Embryonic facial prominence (tissue), 1 donor: Measurements from ENCODE around the gene AGPAT3.
A peak's percentile ranks its signal among the peaks of the same experiment; 100 is the strongest.
"Not testable (repeated sequence)": the region's sequence is repeated elsewhere in the genome, so short reads cannot be mapped to it uniquely, and the experiment has no call there.

Source experiments
- DNase-seq: peaks from one replicate; pipeline ENCODE4 v3.0.0-alpha.2; 2016; ENCODE audit errors: extremely low spot score

Gene AGPAT3, protein sequence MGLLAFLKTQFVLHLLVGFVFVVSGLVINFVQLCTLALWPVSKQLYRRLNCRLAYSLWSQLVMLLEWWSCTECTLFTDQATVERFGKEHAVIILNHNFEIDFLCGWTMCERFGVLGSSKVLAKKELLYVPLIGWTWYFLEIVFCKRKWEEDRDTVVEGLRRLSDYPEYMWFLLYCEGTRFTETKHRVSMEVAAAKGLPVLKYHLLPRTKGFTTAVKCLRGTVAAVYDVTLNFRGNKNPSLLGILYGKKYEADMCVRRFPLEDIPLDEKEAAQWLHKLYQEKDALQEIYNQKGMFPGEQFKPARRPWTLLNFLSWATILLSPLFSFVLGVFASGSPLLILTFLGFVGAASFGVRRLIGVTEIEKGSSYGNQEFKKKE

DNA sequence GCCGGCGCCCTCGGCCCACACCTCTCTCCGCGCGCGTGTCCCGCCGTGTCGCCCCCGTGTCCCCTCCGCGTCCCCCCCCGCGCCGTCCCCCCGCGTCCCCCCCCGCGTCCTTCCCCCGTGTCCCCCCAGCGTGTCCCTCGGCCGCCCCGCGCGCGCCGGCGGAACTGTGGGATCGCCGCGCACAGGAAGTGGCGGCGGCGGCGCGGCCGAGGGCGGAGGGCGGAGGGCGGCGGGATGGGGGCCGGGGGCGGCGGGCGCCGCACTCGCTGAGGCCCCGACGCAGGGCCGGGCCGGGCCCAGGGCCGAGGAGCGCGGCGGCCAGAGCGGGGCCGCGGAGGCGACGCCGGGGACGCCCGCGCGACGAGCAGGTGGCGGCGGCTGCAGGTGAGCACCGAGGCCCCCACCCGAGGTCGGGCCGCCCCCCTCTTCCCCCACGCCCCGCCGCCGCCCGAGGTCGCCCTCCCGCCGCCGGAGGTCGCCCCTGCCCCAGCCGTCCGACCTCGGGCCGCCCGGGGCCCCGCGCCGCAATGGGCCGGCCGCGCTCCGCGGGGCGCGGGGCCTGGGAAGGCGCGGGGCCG lies at the start of gene AGPAT3:
Gene AGPAT3 (plus strand): TSS at position 262 of the 578 bp plus-strand sequence. CDS start 94,459 bp downstream, outside the sequence.
- DNase-seq = no peak

DNA sequence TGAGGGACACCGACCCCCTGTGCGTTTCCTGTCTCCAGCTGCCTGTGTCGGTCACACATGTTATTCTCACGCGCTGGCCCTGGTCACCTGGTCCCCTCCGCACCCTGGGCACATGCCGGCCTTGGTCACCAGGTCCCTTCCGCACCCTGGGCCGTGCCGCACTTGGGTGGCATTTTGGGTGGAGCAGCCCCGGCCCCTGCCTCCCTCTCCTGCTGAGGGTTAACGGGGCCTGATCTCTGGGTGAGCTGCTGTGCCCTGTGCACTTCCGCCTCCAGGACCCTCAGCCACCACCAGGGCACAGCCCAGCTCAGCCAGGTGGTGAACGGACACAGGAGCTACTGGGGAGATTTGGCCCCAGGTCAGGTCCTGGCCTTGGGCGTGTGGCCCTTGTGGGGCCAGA lies 49.0 kb upstream of the AGPAT3 start:
- DNase-seq = no peak

DNA sequence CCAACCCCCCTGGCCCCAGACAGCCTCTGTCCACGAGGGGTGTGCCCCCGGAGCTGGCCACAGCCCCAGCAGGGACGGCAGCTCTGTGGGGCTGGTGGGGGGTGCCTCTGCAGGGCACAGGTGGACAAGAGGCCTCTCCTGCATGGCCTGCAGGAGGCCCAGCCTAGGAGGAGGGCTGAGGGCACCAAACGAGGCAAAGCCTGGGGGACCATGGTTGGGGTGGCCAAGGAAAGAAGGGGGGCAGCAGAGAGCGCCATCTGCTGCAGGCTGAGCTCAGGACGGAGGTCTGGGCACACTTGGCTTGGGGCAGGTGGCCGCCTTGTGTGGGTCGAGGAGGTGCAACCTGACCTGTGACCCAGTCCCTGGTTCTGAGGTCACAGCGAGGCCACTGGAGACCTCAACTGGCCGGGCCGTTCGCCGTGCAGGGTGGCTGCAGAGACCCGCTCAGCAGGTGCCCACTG lies 48.4 kb upstream of the AGPAT3 start:
- no peak for DNase-seq

DNA sequence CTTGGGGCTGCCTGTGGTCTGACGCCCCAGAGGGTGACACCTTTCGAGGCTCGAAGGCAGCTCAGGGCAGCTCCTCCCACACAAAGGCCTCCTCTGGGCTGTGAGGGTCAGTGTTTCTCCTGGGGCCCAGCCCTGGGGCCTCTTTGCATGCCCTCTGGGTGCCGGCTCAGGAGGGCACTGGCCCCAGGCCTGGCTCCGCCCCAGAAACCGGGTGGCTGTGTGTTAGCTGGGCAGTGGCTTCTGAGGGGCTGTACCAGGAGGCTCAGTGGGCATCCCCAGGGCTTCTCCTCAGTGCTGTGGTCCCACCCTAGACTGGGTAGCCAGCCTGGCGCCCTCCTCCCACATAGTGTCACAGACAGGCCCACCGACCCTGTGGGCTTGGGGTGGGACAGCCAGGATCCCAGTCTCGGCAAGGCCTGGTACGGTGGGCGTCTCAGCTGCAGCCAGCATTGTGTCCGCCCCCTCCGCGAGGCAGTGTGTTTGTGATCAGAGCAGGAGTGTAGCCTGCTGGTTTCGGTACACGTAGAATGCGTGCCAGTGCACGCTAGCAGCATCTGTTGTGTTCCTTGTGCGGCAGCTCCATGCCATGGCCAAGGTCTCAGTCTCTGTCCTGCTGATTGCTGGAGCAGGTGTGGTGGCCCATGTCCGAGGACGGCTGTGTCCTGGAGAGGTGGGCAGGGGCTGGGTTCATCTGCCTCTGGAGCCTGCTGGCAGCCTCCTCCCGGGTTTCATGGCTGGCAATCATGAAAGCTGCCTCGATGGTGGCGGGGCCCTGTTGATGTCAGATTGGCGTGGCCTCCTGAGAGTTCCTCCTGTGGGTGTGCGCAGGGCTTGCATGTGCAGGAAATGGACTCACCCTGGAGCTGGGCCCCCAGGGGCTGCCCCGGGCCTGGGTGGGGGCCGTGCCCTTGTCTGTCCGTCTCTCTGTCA lies 47.6 kb upstream of the AGPAT3 start:
- no peak for DNase-seq

DNA sequence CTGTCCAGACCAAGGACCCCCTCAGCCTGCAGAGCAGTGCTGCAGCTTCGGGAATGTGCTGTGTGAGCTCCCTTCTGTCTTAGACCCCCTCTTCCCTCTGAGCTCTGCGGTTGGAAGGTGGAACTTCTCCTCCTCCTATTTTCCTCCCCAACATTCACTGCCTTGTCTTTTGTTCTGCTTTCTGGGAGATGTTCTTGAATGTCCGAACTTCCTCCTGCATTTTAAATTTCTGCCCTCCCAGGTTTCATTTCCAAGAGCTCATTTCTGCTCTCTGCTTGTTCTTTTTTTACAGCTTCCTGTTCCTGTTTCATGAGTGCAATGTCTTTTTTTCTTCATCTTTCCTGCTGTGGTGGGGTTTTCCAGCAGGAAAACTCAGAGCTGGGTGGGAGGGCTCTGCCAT lies 46.3 kb upstream of the AGPAT3 start:
- DNase-seq = no peak

DNA sequence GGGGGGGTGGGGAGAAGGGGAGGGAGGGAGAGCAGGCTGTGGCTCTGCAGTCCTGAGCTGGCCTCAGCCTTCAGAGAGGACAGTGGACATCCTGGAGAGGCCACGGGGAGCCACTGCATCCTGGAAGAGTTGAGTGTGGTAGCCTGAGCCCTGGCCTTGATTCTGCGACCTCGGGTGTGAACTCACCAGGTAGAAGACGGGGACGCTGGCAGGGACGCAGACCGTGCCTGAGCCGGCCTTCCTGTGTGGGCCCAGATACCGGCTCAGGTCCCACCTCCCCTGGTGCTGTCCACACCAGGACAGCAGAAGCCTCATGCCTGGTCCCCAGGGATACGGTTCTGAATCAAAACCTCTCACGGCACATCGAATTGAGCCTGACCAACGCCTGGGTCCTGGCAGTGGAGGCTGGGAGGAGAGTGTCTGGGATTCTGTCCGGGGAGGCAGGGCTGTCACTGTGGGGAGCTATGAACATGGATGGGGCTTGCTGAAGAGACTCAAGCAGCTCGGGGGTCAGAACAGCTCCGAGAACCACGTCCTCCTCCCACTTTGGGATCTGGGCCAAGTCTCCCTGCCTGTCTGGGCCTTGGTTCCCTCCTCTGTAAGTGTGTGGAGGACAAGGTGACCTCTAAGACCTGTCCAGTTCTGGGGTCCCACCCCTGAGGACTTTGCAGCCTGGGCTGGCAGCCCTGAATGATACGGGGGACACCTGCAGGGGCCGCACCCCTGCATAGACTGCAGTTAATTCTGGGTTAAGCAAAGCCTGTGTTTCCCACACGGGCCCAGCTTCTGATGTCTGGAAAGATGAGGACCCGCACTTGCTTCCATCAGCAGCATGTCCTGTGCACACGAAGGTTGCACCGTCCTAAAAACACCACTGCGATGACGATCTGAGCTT lies 45.3 kb upstream of the AGPAT3 start:
- DNase-seq = no peak

DNA sequence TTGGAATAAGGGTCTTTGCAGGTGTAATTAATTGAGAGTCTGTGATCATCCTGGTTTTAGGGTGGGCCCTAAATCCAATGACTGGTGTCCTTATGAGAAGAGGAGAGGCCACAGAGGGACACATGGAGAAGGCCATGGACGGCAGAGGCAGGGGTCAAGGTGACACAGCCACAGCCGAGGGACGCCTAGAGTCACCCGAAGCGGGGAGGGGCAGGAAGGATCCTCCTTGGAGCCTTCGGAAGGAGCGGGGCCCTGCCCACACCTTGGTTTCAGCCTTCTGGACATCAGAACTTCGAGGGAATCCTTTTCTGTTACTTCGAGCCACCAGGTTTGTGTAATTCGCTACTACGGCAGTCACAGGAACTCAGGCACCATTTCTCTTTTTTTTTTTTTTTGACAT lies 44.6 kb upstream of the AGPAT3 start:
- DNase-seq = no peak

DNA sequence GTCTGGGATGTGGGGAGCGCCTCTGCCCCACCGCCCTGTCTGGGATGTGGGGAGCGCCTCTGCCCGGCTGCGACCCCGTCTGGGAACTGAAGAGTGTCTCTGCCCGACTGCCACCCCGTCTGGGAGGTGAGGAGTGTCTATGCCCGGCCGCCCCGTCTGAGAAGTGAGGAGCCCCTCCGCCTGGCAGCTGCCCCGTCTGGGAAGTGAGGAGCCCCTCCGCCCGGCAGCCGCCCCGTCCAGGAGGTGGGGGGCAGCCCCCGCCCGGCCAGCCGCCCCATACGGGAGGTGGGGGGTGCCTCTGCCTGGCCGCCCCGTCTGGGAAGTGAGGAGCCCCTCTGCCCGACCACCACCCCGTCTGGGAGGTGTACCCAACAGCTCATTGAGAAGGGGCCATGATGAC lies 42.9 kb upstream of the AGPAT3 start:
- not testable (repeated sequence) for DNase-seq

DNA sequence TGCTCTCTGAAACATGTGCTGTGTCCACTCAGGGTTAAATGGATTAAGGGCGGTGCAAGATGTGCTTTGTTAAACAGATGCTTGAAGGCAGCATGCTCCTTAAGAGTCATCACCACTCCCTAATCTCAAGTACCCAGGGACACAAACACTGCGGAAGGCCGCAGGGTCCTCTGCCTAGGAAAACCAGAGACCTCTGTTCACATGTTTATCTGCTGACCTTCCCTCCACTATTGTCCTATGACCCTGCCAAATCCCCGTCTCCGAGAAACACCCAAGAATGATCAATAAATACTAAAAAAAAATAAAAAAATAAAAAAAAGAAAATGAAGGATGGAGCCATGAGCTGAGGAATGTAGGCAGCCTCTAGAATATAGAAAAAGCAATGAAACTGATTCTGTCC lies 42.3 kb upstream of the AGPAT3 start:
- not testable (repeated sequence) for DNase-seq

DNA sequence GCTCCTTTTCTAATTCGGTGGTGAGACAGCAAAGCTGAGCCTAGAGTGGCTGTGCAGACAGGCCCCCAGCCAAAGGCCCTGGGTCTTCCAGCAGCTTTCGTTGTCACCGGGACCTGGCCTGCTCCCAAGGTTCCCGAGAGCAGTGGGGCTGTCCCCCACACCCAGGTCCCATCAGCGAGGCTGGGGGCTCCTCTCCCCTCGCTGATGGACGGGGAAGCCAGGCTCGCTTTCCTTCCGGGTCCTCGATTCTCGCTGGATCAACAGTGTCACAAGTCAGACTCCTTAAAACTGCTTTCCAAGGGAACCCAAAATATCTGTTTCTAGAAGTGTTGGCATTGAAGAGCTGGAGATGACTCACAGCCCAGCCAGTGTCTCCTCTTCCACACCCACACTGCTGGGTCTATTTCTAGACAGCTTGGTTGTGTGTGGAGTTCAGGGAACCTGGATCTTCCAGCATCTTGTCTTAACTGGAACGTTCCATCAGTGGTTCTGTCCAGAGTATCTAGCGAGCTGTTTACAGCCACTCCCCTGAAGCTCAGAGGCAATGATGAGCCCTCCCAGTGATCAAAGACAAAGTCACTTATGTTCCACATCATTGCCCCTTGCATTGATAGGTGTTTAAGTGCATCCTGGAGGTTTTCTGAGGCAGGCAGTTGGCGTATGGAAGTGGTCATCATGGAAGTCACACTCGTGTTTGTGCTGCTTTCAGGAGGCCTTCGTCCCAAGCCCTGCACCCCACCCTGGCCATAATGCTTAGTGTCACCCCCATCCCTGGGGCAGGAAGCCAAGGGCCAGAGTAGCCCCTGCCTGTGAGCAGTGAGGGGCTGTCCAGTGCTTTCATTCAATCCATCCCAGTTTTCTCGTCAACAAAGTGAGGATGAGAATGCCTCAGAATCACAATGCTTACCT lies 40.4 kb upstream of the AGPAT3 start:
- DNase-seq = no peak

DNA sequence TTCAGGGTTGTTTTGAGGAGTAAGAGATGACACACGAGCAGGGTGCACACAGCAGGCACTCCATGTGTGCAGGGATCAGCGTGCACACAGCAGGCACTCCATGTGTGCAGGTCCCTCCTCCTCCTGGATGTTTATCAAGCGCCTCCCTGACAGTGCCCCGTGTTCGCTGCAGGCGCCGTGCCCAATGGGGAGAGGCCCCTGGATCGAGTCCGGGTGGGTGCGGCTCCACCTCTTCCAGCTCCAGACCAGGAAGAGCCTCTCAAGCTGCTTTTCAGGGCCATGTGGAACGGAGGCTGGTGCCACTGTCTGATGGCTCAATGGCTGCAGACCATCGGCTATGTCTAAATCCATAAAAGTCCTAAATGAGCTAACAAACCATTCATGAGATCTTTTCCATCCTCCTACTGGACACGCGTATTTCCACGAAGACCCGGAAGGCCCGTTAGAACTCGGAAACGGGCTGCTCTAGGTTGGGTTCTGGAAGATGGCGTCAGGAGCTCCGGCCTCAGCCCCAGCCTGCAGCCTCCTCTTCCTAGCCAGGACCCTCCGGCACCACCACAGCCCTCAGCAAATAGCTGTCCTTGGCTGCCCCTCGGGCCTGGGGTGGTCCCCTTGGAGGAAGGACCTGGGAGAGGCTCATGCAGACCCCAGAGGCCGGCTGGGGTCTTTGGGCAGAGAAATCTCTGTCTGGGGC lies 39.6 kb upstream of the AGPAT3 start:
- no peak for DNase-seq

DNA sequence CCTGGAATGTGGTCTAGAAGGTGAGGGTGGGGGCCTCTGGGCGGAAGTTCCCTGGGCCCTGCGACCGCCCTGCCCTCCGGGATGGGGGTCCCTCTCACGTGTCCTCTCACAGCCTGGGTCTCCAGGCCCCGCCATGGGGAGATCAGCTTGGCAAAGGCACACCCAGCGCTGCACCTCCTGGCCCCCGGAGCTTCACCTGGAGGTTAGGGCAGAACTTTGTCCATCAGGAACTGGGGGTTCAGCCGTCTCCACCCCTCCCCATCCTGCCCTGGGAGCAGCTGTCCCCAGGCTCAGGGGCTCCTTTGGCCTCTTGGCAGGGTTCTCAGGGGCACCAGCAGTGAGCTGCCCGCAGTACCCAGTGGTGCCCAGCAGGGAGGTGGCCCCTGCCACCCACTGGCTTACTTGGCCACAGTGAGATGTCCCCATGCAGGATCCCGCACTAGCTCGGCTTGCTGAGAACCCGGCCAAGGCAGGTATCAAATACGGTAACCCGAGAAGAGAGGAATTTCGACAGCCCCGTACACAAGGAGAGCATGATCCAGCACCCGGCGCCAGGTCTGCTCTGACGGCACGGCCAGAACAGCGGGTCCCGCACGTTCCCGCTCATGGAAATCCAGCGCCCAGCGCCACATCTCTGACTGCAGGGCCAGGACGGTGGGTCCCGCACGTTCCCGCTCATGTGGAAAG lies 38.9 kb upstream of the AGPAT3 start:
- DNase-seq = peak; percentile 10

DNA sequence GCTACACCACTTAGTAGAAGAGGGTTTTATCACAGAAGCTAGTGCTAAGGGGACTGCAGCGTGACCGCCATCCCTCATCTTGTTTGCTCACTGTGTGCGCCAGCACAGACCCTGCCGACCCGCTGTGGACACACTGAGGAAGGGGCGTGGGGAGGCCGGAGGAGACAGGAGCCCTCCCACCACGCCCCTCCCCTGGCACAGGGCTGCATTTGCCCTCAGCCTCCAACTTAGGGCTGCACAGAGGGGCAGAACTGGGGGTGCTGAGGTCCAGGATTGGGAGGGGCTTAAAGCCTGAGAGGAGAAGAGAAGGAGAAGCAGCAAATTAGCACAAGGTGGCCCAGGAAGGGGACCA lies 38.4 kb upstream of the AGPAT3 start:
- DNase-seq = no peak

DNA sequence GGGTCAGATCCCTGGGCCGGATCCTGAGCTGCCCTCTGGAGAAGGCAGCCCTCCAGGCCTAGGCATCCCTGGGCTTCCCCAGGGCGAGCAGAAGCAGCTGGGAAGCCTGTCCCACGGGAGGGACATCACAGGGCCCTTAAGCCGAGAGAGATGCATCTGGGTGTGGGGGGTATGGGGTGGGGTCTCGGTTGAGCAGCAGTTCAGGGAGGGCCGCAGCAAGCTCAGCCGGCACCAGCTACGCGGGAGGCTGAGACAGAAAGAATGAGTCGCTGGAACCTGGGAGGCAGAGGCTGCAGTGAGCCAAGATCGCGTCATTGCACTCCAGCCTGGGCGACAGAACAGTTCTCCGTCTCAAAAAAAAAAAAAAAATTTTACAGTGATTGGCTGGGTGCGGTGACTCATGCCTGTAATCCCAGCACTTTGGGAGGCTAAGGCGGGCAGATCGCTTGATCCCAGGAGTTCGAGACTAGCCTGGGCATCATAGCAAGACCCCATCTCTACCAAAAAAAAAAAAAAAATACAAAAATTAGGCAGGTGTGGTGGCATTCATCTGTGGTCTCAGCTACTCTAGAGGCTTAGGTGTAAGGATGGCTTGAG lies 37.9 kb upstream of the AGPAT3 start:
- no peak for DNase-seq

DNA sequence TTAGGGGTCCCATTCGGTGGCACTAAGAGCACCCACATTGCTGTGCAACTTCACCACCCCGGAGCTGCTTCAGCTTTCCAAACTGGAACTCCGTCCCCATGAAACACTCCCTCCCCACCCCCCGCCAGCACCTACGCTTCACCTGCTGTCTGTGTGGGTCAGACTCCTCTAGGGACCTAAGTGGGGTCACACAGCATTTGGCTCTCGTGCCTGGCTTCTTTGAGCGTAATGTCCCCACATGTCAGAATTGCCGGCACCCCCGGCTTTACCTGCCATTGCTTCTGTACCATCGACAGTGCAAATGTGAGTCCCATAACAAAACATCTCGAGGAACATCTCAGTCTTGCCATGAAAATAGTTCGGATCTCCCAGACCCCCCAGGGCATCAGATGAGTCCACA lies 35.9 kb upstream of the AGPAT3 start:
- no peak for DNase-seq

DNA sequence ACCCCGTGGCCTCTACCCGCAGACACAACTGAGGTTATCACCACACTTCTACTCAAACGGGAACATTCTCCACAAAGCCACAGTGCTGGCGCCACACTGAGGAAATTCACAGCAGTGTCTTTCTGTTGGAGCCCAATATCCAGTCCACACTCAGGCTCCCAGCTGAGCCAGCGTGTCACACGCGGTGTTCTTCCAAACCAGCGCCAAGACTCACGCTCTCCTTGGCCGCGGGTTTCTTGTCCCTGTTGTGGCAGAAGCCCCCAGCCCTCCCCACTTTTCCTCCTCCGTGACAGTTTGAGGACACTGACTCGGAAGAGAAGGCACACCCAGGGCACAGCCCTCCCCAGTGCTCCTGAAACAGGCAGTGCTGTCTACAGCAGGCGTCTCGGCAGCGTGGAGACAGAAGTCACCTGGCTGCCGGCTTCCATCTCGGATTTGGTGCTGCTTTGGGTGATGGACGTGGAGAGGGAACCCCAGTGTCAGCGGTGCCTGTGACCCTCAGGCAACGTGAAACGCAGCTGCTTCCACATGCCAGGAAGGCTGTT lies 35.4 kb upstream of the AGPAT3 start:
- DNase-seq = no peak

DNA sequence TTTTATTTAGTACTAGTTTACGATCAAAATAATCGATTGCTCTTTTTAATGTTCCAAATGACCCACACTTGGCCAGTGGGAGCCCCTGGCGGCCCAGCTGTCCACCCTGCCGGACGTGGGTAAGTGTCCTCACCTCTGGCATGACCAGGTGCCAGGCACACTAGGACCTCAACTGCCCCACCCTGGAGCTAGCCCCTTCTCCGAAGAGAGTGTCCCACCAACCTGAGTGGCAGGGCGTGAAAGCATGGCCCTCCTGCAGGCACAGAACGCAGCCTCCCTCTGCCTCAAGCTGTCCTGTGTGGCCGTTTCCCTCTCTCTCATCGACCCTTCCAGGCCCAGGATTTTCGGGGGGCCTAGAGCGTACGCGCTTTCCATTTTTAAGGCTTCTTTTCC lies 32.9 kb upstream of the AGPAT3 start:
- DNase-seq = no peak

DNA sequence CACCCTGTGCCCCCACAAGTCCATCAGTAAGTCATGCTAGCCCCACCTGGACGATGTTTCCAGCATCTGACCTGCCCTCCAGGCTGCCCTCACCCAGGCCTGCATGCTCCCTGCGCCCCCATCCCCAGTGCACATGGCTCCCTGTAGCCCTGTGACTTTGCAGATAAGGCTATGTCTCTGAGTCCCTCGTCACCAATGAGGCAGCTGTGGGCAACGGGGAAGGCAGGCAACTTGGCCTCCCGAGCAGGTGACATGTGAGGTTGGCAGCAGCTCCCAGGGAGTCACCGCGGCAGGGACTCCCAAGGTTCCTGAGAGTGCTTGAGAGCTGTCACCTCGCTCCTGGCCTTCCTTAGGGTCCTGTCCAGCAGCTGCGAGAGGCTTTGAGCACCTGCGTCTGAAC lies 32.4 kb upstream of the AGPAT3 start:
- DNase-seq = no peak
